H1 (cell line): ENCODE data around the gene DEK.

Experiments used
- ATF2 ChIP-seq: IDR thresholded peaks from 2 replicates; pipeline ENCODE4 v1.6.1; 2012; ENCODE audit warnings: low read length, inconsistent platforms
- CHD2 ChIP-seq: IDR thresholded peaks from 2 replicates; pipeline ENCODE4 v1.6.1; 2012; ENCODE audit warnings: low read length, improper control_type of control experiment
- CTCF ChIP-seq, 3 experiments: IDR thresholded peaks; 1 replicate in 2 of 3; 2 replicates in 1 of 3; pipeline versions ENCODE4 v1.5.1 to v1.6.1; 2011; ENCODE audit warnings: low read length in 3 of 3, mild to moderate bottlenecking in 3 of 3, inconsistent platforms in 2 of 3, low read depth in 1 of 3, moderate library complexity in 1 of 3; ENCODE audit not compliant: insufficient read depth in 1 of 3; ENCODE audit errors: control extremely low read depth in 1 of 3
- EP300 ChIP-seq, 2 experiments: IDR thresholded peaks; 1 replicate in 1 of 2; 2 replicates in 1 of 2; pipeline ENCODE4 v1.6.1; 2011 to 2012; ENCODE audit warnings: low read depth in 2 of 2, low read length in 2 of 2, mild to moderate bottlenecking in 2 of 2, borderline replicate concordance in 1 of 2, inconsistent platforms in 1 of 2, moderate library complexity in 1 of 2
- HDAC2 ChIP-seq, 2 experiments: fragments of 300-600 bp in 1 of 2; sonication (generic) in 1 of 2; IDR thresholded peaks; 2 replicates each; pipeline ENCODE4 v1.6.1; 2011 to 2012; ENCODE audit warnings: low read depth in 2 of 2, low read length in 2 of 2, mild to moderate bottlenecking in 2 of 2, moderate library complexity in 2 of 2, borderline replicate concordance in 1 of 2, inconsistent platforms in 1 of 2
- KDM5A ChIP-seq: fragments of 200-600 bp; IDR thresholded peaks from 2 replicates; pipeline ENCODE4 v1.7.1; 2012; ENCODE audit warnings: mild to moderate bottlenecking, low read length, inconsistent platforms, mixed read lengths
- PHF8 ChIP-seq: fragments of 200-600 bp; sonication (generic); conservative IDR thresholded peaks from 2 replicates; pipeline ENCODE4 v1.7.1; 2012; ENCODE audit warnings: low read depth, mild to moderate bottlenecking, inconsistent platforms, low read length, moderate library complexity
- POLR2A ChIP-seq, 2 experiments: IDR thresholded peaks; 1 replicate in 1 of 2; 2 replicates in 1 of 2; pipeline ENCODE4 v1.6.1; 2011; ENCODE audit warnings: low read depth in 2 of 2, low read length in 2 of 2, mild to moderate bottlenecking in 2 of 2; ENCODE audit errors: control extremely low read depth in 1 of 2
- POLR2AphosphoS5 ChIP-seq: IDR thresholded peaks from 2 replicates; pipeline ENCODE4 v1.6.1; 2011; ENCODE audit warnings: low read depth, low read length
- POU5F1 ChIP-seq: IDR thresholded peaks from 2 replicates; pipeline ENCODE4 v1.6.1; 2011; ENCODE audit warnings: low read depth, mild to moderate bottlenecking, low read length, moderate library complexity
- RXRA ChIP-seq: IDR thresholded peaks from 2 replicates; pipeline ENCODE4 v1.6.1; 2011; ENCODE audit warnings: low read depth, mild to moderate bottlenecking, low read length, moderate library complexity; ENCODE audit not compliant: insufficient read depth
- TEAD4 ChIP-seq: IDR thresholded peaks from 2 replicates; pipeline ENCODE4 v1.6.1; 2012; ENCODE audit warnings: low read depth, low read length, inconsistent platforms, mixed read lengths
- ZNF274 ChIP-seq: IDR thresholded peaks from 2 replicates; pipeline ENCODE4 v1.7.0; 2012; ENCODE audit warnings: low read length, borderline replicate concordance; ENCODE audit errors: extremely low read depth

GRCh38 chr6:18309046-18309445 lies 44.7 kb upstream of the DEK start:
- TF ChIP-seq ATF2 (no peak), TEAD4 (no peak), HDAC2 (IDR thresholded peaks at IDR 0.05; ENCODE audit: borderline replicate concordance in 1 of 2, low read depth in 2 of 2, low read length in 2 of 2) (no peak), POLR2AphosphoS5 (no peak), CTCF (IDR thresholded peaks at IDR 0.05; ENCODE audit: control extremely low read depth in 1 of 3, insufficient read depth in 1 of 3, low read depth in 1 of 3, low read length in 3 of 3) (no peak), EP300 (IDR thresholded peaks at IDR 0.05; ENCODE audit: borderline replicate concordance in 1 of 2, low read depth in 2 of 2, low read length in 2 of 2) (no peak), KDM5A (no peak), POU5F1 (no peak), ZNF274 (no peak), PHF8 (no peak), CHD2 (no peak), RXRA (no peak), POLR2A (IDR thresholded peaks at IDR 0.05; ENCODE audit: control extremely low read depth in 1 of 2, low read depth in 2 of 2, low read length in 2 of 2) (no peak)
